HG03095 (cell line): ENCODE data around the gene IL1R2.

Experiments used
- ATAC-seq: cut with Tn5 transposase; IDR thresholded peaks from one replicate; pipeline ENCODE4 v1.9.1; 2021; ENCODE audit warnings: moderate library complexity; ENCODE audit not compliant: unreplicated experiment

The IL1R2 gene

DNA sequence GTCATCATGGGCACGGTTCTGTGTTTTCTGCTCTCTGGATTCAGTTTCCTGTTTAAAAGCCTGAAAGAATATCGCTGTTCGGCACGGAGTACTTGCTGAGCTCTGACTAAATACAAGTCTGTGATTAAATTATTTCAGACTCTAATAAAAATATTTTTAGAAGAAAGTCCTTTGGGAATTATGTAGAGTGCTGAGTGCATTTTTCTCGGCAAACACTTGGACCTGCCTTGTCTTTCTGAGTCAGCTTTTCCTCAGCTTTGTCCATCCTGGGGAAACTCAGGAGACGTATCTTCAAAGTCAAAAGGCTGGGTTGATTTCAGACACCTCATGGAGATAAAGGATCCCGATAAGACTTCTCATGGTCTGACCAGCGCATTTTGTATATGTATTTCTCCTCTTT lies 45.9 kb downstream of the IL1R2 start:
- no peak for ATAC-seq

DNA sequence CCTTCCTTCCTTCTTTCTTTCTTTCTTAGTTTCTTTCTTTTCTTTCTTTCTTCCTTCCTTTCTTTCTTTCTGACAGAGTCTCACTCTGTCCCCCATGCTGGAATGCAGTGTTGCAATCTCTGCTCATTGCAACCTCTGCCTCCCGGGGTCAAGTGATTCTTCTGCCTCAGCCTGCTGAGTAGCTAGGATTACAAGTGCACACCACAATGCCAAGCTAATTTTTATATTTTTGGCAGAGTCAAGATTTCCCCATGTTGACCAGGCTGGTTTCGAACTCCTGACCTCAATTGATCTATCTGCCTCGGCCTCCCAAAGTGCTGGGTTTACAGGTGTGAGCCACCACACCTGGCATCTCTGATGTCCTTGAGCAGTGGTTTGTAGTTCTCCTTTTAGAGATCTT lies 48.5 kb downstream of the IL1R2 start:
- ATAC-seq, result no peak

DNA sequence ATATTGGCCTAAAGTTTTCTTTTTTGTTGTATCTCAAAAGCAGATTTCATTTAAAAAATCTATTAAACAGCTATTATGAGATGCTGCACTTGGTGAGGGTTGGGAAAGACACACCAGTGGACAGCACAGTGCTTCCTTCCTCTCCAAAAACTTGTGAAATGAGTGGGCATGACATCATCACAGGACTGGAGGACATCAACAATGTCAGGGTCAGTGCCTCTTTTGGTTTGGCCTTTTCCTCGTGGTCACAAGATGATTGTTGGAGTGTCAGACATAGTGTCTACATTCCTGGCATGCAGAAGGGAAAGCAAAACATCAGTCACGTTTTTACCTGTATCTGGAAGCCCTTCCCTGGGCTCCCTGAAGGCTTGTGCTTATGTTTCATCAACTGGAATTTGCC lies 49.6 kb downstream of the IL1R2 start:
- no peak for ATAC-seq

DNA sequence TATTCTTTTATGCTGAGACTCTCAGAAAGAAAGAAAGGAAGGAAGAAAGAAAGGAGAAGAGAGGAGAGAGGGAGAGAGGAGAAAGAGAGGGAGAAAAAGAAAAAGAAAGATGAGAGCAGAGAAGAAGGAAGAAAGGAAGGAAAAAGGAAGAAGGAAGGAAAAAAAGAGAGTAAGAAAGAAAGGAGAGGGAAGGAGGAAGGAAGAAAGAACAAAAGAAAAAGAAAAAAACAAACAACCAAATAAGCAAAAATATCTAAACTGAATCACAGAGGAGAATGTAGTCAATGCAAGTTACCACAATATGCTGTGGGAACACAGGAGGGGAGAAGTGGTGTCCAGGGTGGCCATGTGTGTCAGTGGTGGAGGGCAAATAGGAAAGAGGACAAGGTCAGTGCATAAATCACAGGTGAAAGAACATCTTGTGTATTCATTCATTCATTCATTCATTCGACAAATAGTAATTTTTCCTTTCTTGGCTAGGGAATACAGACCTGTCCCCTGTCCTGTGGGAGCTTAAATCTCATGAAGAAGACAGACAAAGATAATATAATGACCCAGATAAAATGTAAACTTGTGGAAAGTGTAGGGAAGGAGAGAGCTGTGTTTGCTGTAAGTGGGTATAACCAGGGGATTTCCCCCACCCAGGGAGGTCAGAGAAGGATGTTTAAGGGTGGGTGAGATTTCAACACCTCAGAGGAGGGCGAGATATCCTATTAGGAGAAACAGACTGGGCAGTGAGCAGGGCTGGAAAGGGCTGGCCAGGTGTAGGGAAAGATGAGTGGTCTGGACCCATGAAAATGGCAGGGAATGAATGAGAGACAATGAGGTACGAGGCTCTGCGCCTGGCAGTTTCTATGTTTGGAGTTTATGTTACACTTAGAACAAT lies 50.7 kb downstream of the IL1R2 start:
- no peak for ATAC-seq

DNA sequence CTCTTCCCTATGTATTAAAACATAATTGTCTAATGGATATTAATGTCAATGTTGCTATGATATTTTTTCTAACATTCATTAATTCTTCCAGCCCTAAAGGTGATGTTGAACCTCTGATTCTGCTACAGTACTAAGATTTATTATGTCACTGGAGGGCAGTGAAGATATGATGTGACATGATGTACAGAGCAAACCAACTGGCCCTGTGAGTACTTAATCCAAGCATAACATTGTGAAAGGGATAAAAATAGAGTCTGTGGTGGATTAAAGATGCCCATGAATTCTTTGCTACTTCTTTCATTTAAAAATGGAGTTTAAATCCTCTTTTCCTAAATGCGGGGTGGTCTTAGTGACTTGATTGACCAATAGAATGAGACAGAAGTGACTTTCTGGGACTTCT lies 51.8 kb downstream of the IL1R2 start:
- ATAC-seq, result no peak

DNA sequence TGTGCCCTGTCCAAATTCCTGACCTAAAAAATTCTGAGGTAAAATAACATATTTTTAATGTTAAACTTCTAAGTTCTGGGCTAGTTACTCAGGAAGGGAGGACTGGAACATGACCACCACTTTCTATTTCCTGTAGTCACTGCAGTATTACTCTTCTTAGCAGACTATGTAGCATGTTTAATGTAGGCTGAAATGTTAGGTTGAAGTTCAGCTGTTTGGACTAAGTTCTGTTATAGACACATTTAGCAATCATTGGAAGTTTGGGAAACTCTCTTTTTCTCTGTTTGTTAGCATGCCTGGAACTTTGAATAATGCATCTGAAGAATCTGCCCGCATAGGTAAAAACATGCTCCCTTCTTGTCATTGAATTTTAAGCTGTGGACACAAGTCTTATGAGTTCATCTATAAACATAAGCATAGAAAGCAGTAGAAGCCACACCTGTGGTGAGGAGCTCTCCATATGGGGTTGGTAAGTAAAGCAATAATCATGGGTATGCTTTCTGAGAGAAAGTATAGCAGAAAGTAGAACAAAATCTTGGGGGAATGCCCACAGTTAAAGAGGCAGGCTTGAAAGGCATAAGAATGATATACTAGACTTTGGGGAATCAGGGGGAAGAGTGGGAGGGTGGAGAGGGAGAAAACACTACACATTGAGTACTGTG lies 52.6 kb downstream of the IL1R2 start:
- ATAC-seq, result no peak

DNA sequence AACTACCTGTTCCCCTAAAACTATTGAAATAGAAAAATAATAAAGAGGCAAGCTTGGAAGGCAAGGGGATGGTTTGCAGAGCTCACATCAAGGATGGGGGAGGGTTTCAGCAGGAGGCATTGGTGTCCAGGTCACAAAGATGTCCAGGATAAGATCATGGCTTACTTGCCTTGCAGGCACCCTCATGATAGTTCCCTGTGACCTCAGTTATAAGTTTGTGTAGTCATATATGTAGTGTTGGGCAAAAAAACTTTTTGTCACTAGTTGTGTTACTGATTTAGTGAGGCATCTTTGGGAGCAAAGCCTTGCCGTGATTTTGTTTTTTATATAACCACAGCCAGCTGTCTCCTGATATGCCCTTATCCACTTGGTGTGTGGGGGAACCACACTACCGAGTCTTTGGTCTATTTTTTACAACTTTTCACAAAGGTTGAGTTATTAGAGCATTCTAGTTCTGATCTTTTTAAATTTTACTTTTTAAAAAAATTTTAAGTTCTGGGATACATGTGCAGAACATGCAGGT lies 53.3 kb downstream of the IL1R2 start:
- no peak for ATAC-seq

DNA sequence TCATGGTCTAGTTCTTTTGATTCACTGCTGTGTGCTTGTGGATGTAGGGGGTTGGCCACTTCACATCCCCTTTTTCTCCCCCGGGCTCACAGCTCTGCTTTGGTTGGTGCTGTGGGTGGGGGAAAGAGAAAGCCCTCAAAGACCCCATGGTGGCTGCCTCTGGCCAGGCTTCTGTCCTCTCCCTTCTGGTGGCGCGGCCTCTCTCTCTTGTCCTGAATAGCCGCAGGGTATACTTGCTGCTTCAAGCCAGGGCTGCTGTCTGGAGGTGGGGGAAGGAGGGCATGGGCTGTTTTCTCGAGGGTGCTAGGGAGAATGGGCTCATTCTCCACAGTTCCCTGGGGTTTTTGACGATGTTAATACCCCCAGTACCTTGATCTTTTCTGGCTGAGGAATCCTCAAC lies 53.9 kb downstream of the IL1R2 start:
- no peak for ATAC-seq

DNA sequence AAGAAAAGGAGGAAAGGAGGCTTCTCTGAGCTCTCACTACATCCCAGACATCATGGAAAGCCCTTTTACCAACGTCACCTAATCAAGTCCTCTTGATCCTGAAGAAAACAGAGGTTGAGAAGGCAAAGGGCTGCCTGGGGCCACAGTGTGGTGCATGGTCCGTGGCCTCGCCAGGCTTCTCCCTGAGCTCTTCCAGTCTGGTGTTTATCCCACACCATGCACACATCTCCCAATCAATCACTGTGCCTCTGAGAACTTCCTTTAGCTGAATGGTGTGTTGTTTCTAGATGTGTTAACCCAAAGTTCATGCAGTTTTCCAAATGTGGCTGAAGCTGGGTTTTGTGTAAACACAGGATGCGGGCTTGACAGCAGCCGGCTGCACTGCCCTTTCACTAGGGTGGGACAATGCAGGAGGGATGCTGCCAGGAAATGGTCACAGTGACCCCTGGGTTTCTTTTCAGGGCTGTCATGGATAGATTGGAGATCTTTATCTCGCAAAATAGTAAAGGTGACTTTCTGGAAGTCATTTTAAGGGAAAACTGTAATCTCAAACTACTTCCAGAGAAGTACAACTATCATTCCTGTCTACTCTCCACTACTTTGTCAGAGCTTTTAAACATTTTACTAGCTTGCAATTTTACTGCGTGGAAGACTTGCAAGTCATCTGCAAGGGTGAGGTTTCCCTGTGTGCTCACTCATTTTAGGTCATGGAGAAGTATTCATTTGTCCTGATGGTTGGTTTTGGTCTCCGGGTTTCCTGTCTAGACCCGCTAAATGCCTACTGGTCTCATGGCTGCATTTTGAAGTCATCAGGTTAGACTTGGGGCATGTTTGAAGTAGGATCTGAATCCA lies 54.6 kb downstream of the IL1R2 start:
- no peak for ATAC-seq

DNA sequence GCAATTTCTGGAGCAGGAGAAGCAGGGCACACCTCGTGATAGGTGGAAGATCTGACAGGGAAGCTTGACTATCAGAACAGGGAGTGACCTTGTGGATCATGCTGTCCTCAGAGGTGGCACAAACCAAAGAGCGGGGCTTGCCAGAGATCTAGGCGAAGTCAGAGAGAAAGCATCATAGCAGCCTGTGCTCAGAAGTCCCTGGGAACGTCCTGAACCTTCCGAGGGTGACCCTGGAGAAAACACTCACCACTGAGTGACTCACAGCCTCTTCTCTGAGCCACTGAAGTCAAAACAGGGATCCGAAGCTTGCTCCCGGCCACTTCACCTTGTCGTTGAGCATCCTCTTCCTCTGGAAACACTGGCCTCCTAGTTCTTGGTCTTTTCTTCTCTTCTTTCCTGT lies 56.7 kb downstream of the IL1R2 start:
- no peak for ATAC-seq

DNA sequence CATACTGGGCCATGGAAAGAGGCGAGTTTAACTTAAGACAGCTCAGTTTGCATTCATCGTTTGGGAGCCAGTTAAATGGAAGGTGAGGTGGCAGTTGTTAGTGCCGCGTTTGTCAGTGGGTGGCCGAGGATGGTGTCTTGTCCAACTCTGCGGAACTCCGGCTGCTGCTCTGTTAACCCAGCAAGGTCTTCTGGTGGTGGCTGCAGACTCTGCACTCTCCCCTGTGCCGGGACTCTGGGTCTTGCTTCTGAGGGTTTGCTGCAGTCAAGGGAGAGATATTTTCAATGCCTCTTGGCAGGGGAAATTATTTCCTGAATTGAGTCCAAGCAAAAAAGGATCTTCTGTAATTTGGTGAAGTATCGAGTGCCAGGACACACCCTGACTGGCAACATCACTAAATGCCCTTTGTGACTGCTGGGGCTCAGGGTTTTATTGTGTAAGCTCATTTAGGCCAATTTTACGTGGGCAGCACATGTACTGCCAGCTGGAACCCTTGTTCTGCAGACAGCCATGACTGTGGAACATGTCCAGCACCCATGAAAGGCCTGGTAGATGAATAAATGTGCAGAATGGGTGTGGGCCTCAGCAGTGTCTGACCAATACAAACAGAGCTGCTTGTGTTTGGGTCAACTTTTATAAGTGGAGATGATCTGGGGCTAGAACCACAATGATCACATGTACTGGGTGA lies 58.1 kb downstream of the IL1R2 start:
- no peak for ATAC-seq

DNA sequence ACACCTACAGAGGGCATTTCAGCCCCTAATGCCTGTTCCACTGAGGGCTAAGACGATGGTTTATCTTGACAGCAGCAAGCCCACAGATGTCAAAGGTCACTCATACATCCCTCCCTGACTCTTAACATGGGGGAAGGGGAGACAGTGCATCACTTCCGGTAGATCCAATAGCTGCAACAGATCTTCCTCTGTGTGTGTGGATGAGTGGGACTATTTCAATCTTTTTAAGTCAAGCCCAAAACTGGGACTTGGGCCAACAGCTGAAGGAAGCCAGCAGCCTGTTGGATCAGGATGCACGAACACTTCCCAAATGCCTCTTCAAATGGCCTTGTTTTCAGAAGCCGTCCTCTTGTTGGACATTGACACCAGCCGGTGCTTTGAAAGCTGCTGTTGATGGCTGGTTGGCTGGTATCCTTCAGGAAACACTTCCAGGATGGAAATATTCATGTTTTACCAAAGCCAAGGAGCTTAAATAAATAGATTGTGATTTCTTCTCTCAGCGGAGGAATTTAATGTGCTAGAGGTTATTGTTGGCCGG lies 59.2 kb downstream of the IL1R2 start:
- ATAC-seq, result no peak

DNA sequence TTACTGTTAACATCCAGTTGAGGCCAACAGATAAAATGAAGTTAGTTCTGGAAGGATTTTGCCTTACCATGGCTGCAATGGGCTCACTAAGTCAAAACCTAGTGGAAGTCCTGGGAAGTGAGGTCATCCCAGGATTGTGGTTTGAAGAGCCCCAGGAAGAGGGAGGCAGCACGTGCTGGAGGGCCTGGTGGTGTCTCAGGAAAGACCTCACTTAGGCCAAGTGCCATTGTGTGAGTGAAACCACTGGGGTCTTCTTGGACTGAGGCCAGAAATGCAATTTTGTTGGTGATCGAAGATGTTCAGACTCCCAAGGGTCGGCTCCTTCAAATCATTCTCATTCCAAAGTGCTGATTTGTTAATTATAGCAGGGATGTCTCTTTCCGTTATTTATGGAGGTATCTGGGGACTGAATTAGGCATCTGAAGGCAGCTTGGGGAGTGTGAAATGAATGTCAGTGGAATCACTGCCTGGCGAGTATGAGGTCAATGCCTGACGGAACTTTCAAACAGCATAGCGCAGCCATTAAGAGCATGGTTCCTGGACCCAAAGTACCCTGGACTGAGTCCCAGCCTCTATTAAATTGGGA lies 60.0 kb downstream of the IL1R2 start:
- no peak for ATAC-seq

DNA sequence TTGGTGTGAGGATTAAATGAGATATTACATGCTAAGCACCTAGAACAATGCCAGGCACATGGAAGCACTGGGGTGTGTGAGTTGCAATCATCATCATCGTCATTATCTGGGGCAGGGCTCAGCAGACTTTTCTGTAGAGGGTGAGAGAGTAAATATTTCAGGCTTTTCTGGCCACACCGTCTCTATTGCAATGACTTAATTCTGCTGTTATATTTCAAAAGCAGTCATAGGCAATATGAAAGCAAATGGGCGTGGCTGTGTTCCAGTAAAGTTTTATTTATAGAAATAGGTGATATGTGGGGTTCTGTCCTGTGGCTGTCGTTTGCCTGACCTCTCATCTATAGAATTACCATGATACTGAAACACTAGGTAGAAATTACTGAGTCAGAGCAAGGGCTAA lies 60.6 kb downstream of the IL1R2 start:
- ATAC-seq, result no peak

DNA sequence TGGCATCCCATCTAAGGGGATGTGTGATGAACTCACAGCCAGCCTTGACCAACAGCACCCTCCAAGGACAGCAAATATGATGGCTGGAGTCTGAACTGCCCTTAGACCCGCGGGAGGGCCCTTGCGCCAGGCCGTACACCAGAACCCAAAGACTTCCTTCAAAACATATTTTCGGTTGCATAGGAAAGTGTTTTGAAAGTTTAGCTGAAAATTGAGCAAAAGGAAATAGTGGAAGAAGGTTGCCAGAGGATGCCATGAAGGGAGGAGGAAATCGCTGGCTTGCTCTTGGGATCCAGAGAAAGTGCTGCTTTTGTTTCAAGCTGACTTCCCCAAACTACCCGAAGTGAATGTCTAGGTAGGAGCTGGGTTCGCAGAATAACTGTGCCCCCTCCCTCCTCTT lies 61.3 kb downstream of the IL1R2 start:
- no peak for ATAC-seq

DNA sequence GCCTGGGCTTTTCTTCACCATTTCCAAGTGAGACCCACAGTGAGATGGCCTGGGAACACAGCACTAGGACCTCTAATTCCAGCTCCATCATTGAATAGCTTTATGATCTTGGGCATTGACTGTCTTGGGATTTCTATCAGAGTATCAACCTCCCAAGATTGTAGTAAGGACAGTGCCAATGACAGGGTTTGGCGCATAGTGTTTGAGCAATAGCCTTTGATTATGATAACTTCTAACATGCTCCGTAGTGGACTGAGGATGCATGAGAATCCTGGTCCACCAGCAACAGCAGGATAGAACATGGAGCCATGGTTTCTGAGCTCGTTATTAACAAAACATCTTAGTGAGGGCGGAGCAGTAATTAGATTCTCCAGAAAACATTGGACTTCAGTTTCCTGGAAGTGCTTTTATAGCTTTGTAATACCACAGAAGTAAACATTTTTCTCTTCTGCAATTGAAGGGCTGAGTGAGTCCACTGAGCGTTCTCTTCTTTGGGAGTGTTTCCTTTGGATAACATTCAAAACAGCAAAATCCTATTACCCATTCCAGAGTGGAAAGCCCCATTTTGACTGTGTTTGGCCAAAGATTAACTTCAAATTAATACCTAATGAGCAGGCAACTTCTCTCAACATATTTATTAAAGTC lies 63.7 kb downstream of the IL1R2 start:
- no peak for ATAC-seq

DNA sequence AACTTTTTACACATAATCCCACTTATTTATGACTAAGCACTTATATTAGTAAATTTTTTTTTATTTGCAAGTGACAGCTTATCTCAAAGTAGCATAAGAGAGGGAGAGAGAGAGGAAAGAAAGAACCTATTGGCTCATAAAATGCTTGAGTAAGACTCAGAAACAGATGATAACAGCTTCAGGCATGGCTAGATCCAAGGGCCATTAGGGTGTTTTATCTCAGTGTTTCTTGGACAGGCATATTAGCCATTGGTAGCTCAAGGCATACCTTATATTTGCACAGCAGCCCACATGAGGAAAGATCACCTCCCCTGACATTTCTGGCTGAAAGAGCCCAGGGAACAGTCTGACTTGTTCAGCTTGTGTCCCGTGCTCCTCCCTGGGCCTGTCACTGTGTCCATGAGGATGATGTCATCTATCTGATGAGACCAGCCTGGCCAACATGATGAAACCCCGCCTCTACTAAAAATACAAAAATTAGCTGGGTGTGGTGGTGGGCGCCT lies 64.4 kb downstream of the IL1R2 start:
- no peak for ATAC-seq

DNA sequence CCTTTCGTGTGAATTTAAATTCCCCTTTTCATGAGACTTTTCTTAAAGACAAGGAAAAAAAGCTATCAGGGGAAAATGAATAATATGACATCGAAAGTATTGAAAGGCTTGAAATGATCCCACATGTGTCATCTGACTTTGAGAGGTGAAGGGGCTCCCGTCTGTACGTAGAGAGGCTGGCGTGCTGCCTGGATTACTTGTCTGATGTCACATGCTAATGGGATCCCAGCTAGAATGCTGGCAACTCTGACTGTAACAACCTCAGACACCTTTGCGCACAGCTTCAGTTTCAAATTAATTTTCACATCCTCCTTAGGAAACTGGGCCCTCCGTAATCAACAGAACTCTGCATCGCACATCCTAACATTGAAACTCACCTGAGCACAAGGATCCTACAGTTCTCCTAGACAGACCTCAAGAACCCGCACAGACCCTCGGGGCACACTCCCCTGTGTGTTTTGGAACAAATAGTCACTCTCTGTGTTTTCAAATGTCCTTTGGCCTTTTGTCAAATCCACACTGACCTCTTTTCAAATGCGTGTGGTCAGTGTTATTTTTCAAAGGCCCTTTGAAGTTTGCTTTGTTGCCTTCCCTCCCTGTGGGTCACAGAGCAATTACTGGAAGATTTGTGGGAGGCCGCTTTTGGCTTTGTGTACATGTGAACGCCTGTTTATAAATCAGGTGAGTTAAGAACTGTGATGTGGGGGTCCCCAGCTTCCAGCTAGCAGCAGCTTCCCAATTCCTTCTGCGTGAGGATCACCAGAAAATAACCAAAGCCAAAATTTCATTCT lies 65.9 kb downstream of the IL1R2 start:
- ATAC-seq, result no peak
